Endothelial cell of umbilical vein (primary cell): Measurements from ENCODE around the gene DENND2C. TPM values are rescaled to one million over a fixed set of nuclear protein-coding genes. Genes with fewer than 3 reads are reported as not detected.

Source experiments
- BruUV-seq: library from RNA; stranded (reverse); fragments of 400-500 nt; replicated peaks from 2 replicates; lab custom pipeline; 2021; lab: Mats Ljungman, UMichigan
- CTCF ChIA-PET: fragments of 300-600, 350-600 bp; sonication (Branson Sonifier 250); formaldehyde crosslinking; loops from one replicate; lab custom pipeline; 2021; ENCODE audit warnings: antibody characterized with exemption, inconsistent platforms; lab: Charles Lee
- POLR2A ChIA-PET: fragments of 300-600, 350-600 bp; sonication (Branson Sonifier 250); formaldehyde crosslinking; loops from one replicate; lab custom pipeline; 2021; ENCODE audit warnings: antibody characterized with exemption, inconsistent platforms; lab: Charles Lee
- DNase-seq: peaks from one replicate; pipeline ENCODE4 v3.0.0-alpha.2; 2011; ENCODE audit warnings: low read depth, low spot score
- FAIRE-seq: peaks from 2 replicates; lab custom pipeline; 2011; peaks lifted over from hg19 to GRCh38; lab: Jason Lieb, UNC
- H2AFZ ChIP-seq: 2 replicates; pipeline ENCODE4 v1.6.0; 2012; ENCODE audit warnings: low read depth, low read length, control low read depth, inconsistent platforms
- H3K27ac ChIP-seq: 2 replicates; pipeline ENCODE4 v1.5.1; 2011; ENCODE audit warnings: low read depth, mild to moderate bottlenecking, control low read depth, low read length, moderate library complexity; ENCODE audit not compliant: insufficient read depth
- H3K27me3 ChIP-seq, 2 experiments: 2 replicates each; pipeline versions ENCODE4 v1.6.0 to v1.6.1; 2011; ENCODE audit warnings: low read length in 2 of 2, mixed read lengths in 1 of 2; ENCODE audit not compliant: control insufficient read depth in 2 of 2, insufficient read depth in 2 of 2
- H3K36me3 ChIP-seq, 2 experiments: 2 replicates in 1 of 2; 3 replicates in 1 of 2; pipeline ENCODE4 v1.5.1; 2011; ENCODE audit warnings: low read length in 2 of 2, mild to moderate bottlenecking in 1 of 2, moderate library complexity in 1 of 2; ENCODE audit not compliant: control insufficient read depth in 2 of 2, insufficient read depth in 2 of 2; ENCODE audit errors: extremely low read depth in 1 of 2
- H3K4me1 ChIP-seq: 3 replicates; pipeline ENCODE4 v1.5.1; 2011; ENCODE audit warnings: mild to moderate bottlenecking, low read length; ENCODE audit not compliant: control insufficient read depth, insufficient read depth; ENCODE audit errors: extremely low read depth
- H3K4me2 ChIP-seq: 2 replicates; pipeline ENCODE4 v1.6.1; 2011; ENCODE audit warnings: low read length, control low read depth, mixed read lengths; ENCODE audit not compliant: insufficient read depth
- H3K4me3 ChIP-seq, 3 experiments: fragments of 200-600 bp in 1 of 3; sonication (generic), shearing (Covaris generic) in 1 of 3; replicated peaks in 1 of 3; 2 replicates each; pipeline ENCODE4 v1.5.1; 2011 to 2016; ENCODE audit warnings: control low read depth in 3 of 3, low read length in 3 of 3, mild to moderate bottlenecking in 2 of 3, inconsistent platforms in 1 of 3, low read depth in 1 of 3, moderate library complexity in 1 of 3; ENCODE audit not compliant: insufficient read depth in 1 of 3
- H3K79me2 ChIP-seq: 2 replicates; pipeline ENCODE4 v1.6.0; 2012; ENCODE audit warnings: low read length, inconsistent platforms; ENCODE audit not compliant: control insufficient read depth, insufficient read depth
- H3K9ac ChIP-seq: replicated peaks from 2 replicates; pipeline ENCODE3; 2011; ENCODE audit warnings: low read length, control low read depth; ENCODE audit not compliant: insufficient read depth; ENCODE audit errors: extremely low read depth
- H3K9me1 ChIP-seq: replicated peaks from 3 replicates; pipeline ENCODE4 v1.6.0; 2011; ENCODE audit warnings: mild to moderate bottlenecking, low read length; ENCODE audit not compliant: control insufficient read depth, insufficient read depth; ENCODE audit errors: extremely low read depth
- H3K9me3 ChIP-seq: replicated peaks from 2 replicates; pipeline ENCODE4 v1.5.1; 2012; ENCODE audit warnings: low read length, inconsistent platforms; ENCODE audit not compliant: control insufficient read depth, insufficient read depth
- H4K20me1 ChIP-seq: replicated peaks from 2 replicates; pipeline ENCODE3; 2011; ENCODE audit warnings: mild to moderate bottlenecking, low read length; ENCODE audit not compliant: control insufficient read depth, insufficient read depth; ENCODE audit errors: extremely low read depth
- EZH2 ChIP-seq: IDR thresholded peaks from 2 replicates; pipeline ENCODE4 v1.6.1; 2012; ENCODE audit warnings: borderline replicate concordance, low read depth, mild to moderate bottlenecking, moderate library complexity, low read length, inconsistent platforms; ENCODE audit not compliant: severe bottlenecking
- FOS ChIP-seq: IDR thresholded peaks from 2 replicates; pipeline ENCODE4 v1.6.1; 2011; ENCODE audit warnings: mild to moderate bottlenecking, low read length, moderate library complexity, borderline replicate concordance; ENCODE audit not compliant: insufficient read depth
- JUN ChIP-seq: IDR thresholded peaks from 2 replicates; pipeline ENCODE4 v1.6.1; 2011; ENCODE audit warnings: borderline replicate concordance, low read depth; ENCODE audit not compliant: insufficient read length, insufficient read depth
- MYC ChIP-seq: IDR thresholded peaks from one replicate; pipeline ENCODE4 v1.6.1; 2011; ENCODE audit warnings: mild to moderate bottlenecking, low read depth, low read length
- POLR2AphosphoS5 ChIP-seq: IDR thresholded peaks from 2 replicates; pipeline ENCODE4 v1.6.1; 2012; ENCODE audit warnings: low read depth, mild to moderate bottlenecking, control low read depth, low read length, moderate library complexity; ENCODE audit not compliant: insufficient read depth
- dilution Hi-C: fragments of 300-500 bp; cut with MboI; formaldehyde crosslinking; loops from one replicate; pipeline ENCODE4 v1.15.0; 2019; ENCODE audit warnings: low sequenced_read_pairs; ENCODE audit not compliant: extremely low pct_ligation_motif_present
- intact Hi-C: fragments of 100-400 bp; cut with micrococcal nuclease; formaldehyde crosslinking; loops from one replicate; pipeline ENCODE4 v1.10.0; 2022
- polyA plus RNA-seq, 4 experiments: library from polyadenylated mRNA; depleted of rRNA in 3 of 4; stranded (reverse) in 3 of 4; unstranded in 1 of 4; fragments of >200 nt; gene quantifications; 2 replicates each; pipeline versions ENCODE4 v1.2.1 to v1.2.3, GENCODE V29; 2011 to 2012; ENCODE audit warnings: missing spikeins in 1 of 4
- total RNA-seq: library from RNA; stranded (reverse); gene quantifications from 2 replicates; pipeline ENCODE4 v1.2.3, GENCODE V29; 2021
- TF ChIP-seq, protein P1 (sequence below), 2 donors: IDR thresholded peaks; 1 replicate in 1 of 2; 2 replicates in 1 of 2; pipeline ENCODE4 v1.5.1; 2011; ENCODE audit warnings: low read length in 2 of 2, mild to moderate bottlenecking in 2 of 2, moderate library complexity in 2 of 2, control low read depth in 1 of 2, inconsistent platforms in 1 of 2, low read depth in 1 of 2; ENCODE audit not compliant: insufficient read depth in 1 of 2; ENCODE audit errors: extremely low read depth in 1 of 2
- TF ChIP-seq, protein P2 (sequence below): IDR thresholded peaks from 2 replicates; pipeline ENCODE4 v1.6.1; 2011; ENCODE audit not compliant: insufficient read depth, insufficient read length

The DENND2C gene
- total and polyA plus RNA-seq, 2 donors (not counting 3 experiments of a cell fraction or from before 2014, with no cell fraction given): 0.12 to 0.22 TPM

DNA sequence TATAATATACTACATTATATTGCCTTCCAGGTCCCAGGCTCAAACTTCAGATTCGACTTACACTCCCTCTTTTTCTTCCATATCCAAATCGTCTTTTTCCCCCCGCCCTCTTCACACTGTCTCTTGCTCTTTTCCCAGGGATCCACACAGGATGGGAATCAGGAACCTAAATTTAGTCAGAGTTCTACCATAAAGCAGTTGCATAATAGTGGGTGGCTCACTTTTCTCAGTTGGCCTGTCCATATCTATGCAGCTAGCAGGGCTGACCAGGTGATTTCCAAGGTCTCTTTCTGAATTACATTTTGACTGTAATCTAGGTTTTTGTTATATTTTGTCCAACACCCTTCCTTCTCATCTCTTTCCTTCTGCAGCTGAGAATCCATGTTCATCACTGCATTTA, 80.7 kb downstream of the DENND2C start:
- no peaks in the 10 kb centered on the region for H3K9me3 ChIP-seq
- no peak for DNase-seq
- FAIRE-seq: no peak
- dilution Hi-C loops (no loop called here), intact Hi-C loops (loop anchor here (10.0 kb wide), 2 partner anchors 144 to 614 kb away; partner anchors contain the start of gene OLFML3)
- H3K27ac ChIP-seq: no peak overlapping the region
- ChIA-PET POLR2A (no interaction called here), CTCF (interaction anchor here (1.5 kb wide), 1 partner anchor 24 kb away, joined by 3 read pairs; no protein-coding TSS in a partner anchor)
- no peak overlapping the region for H3K9ac ChIP-seq
- no peak overlapping the region for H3K4me3 ChIP-seq
- H3K36me3 ChIP-seq: no peaks in the 10 kb centered on the region
- TF ChIP-seq, protein P1, sequence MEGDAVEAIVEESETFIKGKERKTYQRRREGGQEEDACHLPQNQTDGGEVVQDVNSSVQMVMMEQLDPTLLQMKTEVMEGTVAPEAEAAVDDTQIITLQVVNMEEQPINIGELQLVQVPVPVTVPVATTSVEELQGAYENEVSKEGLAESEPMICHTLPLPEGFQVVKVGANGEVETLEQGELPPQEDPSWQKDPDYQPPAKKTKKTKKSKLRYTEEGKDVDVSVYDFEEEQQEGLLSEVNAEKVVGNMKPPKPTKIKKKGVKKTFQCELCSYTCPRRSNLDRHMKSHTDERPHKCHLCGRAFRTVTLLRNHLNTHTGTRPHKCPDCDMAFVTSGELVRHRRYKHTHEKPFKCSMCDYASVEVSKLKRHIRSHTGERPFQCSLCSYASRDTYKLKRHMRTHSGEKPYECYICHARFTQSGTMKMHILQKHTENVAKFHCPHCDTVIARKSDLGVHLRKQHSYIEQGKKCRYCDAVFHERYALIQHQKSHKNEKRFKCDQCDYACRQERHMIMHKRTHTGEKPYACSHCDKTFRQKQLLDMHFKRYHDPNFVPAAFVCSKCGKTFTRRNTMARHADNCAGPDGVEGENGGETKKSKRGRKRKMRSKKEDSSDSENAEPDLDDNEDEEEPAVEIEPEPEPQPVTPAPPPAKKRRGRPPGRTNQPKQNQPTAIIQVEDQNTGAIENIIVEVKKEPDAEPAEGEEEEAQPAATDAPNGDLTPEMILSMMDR (IDR thresholded peaks at IDR 0.05; ENCODE audit: extremely low read depth in 1 of 2, insufficient read depth in 1 of 2, low read depth in 1 of 2, low read length in 2 of 2): no peak
- TF ChIP-seq FOS (no peak), POLR2AphosphoS5 (no peak), EZH2 (no peak), MYC (no peak), JUN (no peak)
- TF ChIP-seq, protein P2, sequence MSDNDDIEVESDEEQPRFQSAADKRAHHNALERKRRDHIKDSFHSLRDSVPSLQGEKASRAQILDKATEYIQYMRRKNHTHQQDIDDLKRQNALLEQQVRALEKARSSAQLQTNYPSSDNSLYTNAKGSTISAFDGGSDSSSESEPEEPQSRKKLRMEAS: no peak
- no peaks in the 10 kb centered on the region for H3K79me2 ChIP-seq
- H2AFZ ChIP-seq: no peak overlapping the region
- no peak overlapping the region for H3K4me2 ChIP-seq
- no TSS peak for BruUV-seq
- no peaks in the 10 kb centered on the region for H3K4me1 ChIP-seq
- H3K27me3 ChIP-seq: peaks cover 0 to 4% of the 10 kb centered on the region in 2 experiments
- H3K9me1 ChIP-seq: no peaks in the 10 kb centered on the region
- H4K20me1 ChIP-seq: no peaks in the 10 kb centered on the region
